Measurements from ENCODE around the gene ROBO2. TPM values are rescaled to one million over a fixed set of nuclear protein-coding genes. Genes with fewer than 3 reads are reported as not detected.

Gene ROBO2
- total RNA-seq, 2 donors from 2014 or later, result 2.5 to 2.9 TPM

DNA sequence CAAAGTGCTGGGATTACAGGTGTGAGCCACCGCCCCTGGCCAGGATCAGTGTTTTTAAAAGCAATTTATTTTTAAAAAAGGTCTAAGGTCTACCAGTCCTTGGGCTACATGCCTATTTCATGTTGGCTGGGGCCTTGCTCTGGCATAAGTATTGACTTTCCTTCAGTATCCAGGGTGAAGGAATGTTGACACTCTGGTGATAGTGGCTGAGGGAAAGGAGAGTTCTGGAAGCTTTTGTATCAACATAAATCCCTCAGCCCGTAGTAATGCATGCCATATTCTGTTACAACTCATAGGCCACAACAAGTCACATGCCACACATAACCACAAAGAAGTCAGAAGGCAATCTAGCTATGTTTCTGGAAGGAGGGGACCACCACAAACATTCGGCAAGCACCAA, 273.9 kb downstream of the ROBO2 start:
- Histone ChIP-seq H3K9me3 (ENCODE audit: control insufficient read depth, low read length) (no peaks in the 10 kb centered on the region), H3K9ac (ENCODE audit: extremely low read depth, low read length, poor library complexity, severe bottlenecking) (no peak overlapping the region), H3K4me3 (ENCODE audit: low read length) (no peak overlapping the region), H3K27me3 (ENCODE audit: control insufficient read depth, insufficient read depth, low read length, poor library complexity, severe bottlenecking) (no peaks in the 10 kb centered on the region), H3K27ac (ENCODE audit: low read depth, low read length) (no peak overlapping the region), H3K36me3 (ENCODE audit: control insufficient read depth, insufficient read depth, low read length) (no peaks in the 10 kb centered on the region), H3K4me1 (ENCODE audit: control insufficient read depth, insufficient read depth, low read length) (no peaks in the 10 kb centered on the region)
- Mint-ChIP-seq H3K9me3 (no peaks in the 10 kb centered on the region), H3K36me3 (ENCODE audit: low read depth) (no peaks in the 10 kb centered on the region), H3K4me3 (no peak overlapping the region), H3K27me3 (ENCODE audit: insufficient read depth) (no peaks in the 10 kb centered on the region), H3K27ac (no peak overlapping the region), H3K4me1 (no peaks in the 10 kb centered on the region)
- no peak for DNase-seq
- 82% methylated on average over 3 of the region's 3 CpGs; no CpG with 5 or more reads in 1 of the 2 experiments for WGBS, 2 experiments (ENCODE audit: insufficient coverage in 1 of 2, insufficient read length in 1 of 2)
- TF ChIP-seq, protein P1, sequence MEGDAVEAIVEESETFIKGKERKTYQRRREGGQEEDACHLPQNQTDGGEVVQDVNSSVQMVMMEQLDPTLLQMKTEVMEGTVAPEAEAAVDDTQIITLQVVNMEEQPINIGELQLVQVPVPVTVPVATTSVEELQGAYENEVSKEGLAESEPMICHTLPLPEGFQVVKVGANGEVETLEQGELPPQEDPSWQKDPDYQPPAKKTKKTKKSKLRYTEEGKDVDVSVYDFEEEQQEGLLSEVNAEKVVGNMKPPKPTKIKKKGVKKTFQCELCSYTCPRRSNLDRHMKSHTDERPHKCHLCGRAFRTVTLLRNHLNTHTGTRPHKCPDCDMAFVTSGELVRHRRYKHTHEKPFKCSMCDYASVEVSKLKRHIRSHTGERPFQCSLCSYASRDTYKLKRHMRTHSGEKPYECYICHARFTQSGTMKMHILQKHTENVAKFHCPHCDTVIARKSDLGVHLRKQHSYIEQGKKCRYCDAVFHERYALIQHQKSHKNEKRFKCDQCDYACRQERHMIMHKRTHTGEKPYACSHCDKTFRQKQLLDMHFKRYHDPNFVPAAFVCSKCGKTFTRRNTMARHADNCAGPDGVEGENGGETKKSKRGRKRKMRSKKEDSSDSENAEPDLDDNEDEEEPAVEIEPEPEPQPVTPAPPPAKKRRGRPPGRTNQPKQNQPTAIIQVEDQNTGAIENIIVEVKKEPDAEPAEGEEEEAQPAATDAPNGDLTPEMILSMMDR (conservative IDR thresholded peaks at IDR 0.05), result no peak

DNA sequence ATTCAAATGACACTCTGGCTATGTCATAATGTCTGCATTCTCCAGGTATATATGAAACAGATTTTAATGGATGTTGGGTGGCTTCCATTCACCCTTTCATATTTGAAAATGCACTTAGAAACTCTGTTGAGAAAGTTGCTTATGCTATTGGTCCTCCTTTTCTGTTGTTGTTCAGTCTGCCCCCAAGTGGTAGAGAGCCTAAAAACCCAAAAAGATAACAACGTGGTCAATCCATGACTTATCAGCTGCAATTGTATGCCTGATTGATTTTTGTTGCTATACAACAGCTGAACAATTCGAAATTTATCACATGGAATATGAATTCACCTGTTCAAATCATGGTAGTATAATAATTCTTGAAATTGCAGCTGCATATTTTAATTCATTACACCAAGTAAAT, 279.8 kb downstream of the ROBO2 start:
- Mint-ChIP-seq H3K36me3 (ENCODE audit: low read depth) (no peaks in the 10 kb centered on the region), H3K4me1 (no peaks in the 10 kb centered on the region), H3K9me3 (no peaks in the 10 kb centered on the region), H3K4me3 (no peak overlapping the region), H3K27me3 (ENCODE audit: insufficient read depth) (peaks cover 26% of the 10 kb centered on the region), H3K27ac (no peak overlapping the region)
- Histone ChIP-seq H3K27me3 (ENCODE audit: control insufficient read depth, insufficient read depth, low read length, poor library complexity, severe bottlenecking) (peaks cover 33% of the 10 kb centered on the region), H3K9me3 (ENCODE audit: control insufficient read depth, low read length) (no peaks in the 10 kb centered on the region), H3K27ac (ENCODE audit: low read depth, low read length) (no peak overlapping the region), H3K4me1 (ENCODE audit: control insufficient read depth, insufficient read depth, low read length) (no peaks in the 10 kb centered on the region), H3K36me3 (ENCODE audit: control insufficient read depth, insufficient read depth, low read length) (no peaks in the 10 kb centered on the region), H3K4me3 (ENCODE audit: low read length) (no peak overlapping the region), H3K9ac (ENCODE audit: extremely low read depth, low read length, poor library complexity, severe bottlenecking) (no peak overlapping the region)
- 0 to 13% methylated on average over 2 of the region's 2 CpGs for WGBS, 2 experiments (ENCODE audit: insufficient coverage in 1 of 2, insufficient read length in 1 of 2)
- DNase-seq, result peak; percentile 53
- TF ChIP-seq, protein P1 (conservative IDR thresholded peaks at IDR 0.05), result peak; percentile 71

DNA sequence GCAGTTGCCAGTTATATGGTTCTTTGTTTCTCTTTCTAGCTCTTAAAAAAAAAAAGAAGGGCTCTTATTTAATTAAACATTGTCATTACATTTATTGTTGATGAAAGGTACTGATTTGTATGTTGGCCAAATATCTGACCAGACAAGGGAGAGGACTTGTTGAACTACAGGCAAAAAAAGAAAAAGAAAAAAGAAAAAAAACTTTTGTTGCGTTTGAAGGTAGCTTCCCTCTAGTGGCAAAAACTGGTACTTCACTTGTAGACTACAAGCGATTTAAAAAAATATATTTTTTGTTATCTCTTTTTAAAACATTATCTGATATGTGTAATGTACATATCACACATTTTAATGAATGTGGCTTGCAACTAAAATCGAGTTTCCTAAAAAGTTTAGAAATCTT, 280.6 kb downstream of the ROBO2 start:
- Histone ChIP-seq H3K4me1 (ENCODE audit: control insufficient read depth, insufficient read depth, low read length) (no peaks in the 10 kb centered on the region), H3K27ac (ENCODE audit: low read depth, low read length) (no peak overlapping the region), H3K9ac (ENCODE audit: extremely low read depth, low read length, poor library complexity, severe bottlenecking) (no peak overlapping the region), H3K4me3 (ENCODE audit: low read length) (no peak overlapping the region), H3K36me3 (ENCODE audit: control insufficient read depth, insufficient read depth, low read length) (no peaks in the 10 kb centered on the region), H3K27me3 (ENCODE audit: control insufficient read depth, insufficient read depth, low read length, poor library complexity, severe bottlenecking) (peaks cover 41% of the 10 kb centered on the region), H3K9me3 (ENCODE audit: control insufficient read depth, low read length) (no peaks in the 10 kb centered on the region)
- Mint-ChIP-seq H3K9me3 (no peaks in the 10 kb centered on the region), H3K4me3 (no peak overlapping the region), H3K27me3 (ENCODE audit: insufficient read depth) (peaks cover 34% of the 10 kb centered on the region), H3K4me1 (no peaks in the 10 kb centered on the region), H3K36me3 (ENCODE audit: low read depth) (no peaks in the 10 kb centered on the region), H3K27ac (no peak overlapping the region)
- DNase-seq, result no peak
- WGBS, 2 experiments (ENCODE audit: insufficient coverage in 1 of 2, insufficient read length in 1 of 2), result 0% methylated on average over 2 of the region's 3 CpGs; no CpG with 5 or more reads in 1 of the 2 experiments
- TF ChIP-seq, protein P1 (conservative IDR thresholded peaks at IDR 0.05), result peak; percentile 86
